AG04450 (cell line): ENCODE data around the gene NEGR1. TPM values are rescaled to one million over a fixed set of nuclear protein-coding genes. Genes with fewer than 3 reads are reported as not detected.

Source experiments
- CTCF ChIA-PET: fragments of 300-600, 350-600 bp; formaldehyde crosslinking; extraction: SDS; loops from one replicate; lab custom pipeline; 2022; ENCODE audit warnings: antibody characterized with exemption, inconsistent platforms; lab: Charles Lee
- POLR2A ChIA-PET: fragments of 350-600 bp; formaldehyde crosslinking; extraction: SDS; loops from one replicate; lab custom pipeline; 2021; ENCODE audit warnings: antibody characterized with exemption, inconsistent platforms; lab: Yijun Ruan, JAX
- DNase-seq: peaks from one replicate; pipeline ENCODE4 v3.0.0-alpha.2; 2011; ENCODE audit warnings: low read depth, low spot score
- H3K27ac ChIP-seq: one replicate; pipeline ENCODE4 v1.5.1; 2012; ENCODE audit warnings: low read depth, low read length, control low read depth
- H3K27me3 ChIP-seq: one replicate; pipeline ENCODE4 v1.6.0; 2012; ENCODE audit warnings: low read length; ENCODE audit not compliant: control insufficient read depth, insufficient read depth
- H3K4me3 ChIP-seq: 2 replicates; pipeline ENCODE4 v1.5.1; 2011; ENCODE audit warnings: mild to moderate bottlenecking, low read depth, low read length, control low read depth
- H3K9me3 ChIP-seq: 2 replicates; pipeline ENCODE4 v1.5.1; 2012; ENCODE audit warnings: low read length; ENCODE audit not compliant: control insufficient read depth, insufficient read depth
- CTCF ChIP-seq: IDR thresholded peaks from 2 replicates; pipeline ENCODE4 v1.5.1; 2011; ENCODE audit warnings: low read depth, low read length, control low read depth, inconsistent platforms
- polyA plus RNA-seq: library from polyadenylated mRNA; depleted of rRNA; stranded (reverse); fragments of >200 nt; gene quantifications from 2 replicates; pipeline ENCODE4 v1.2.3, GENCODE V29; 2011

Gene NEGR1
- polyA plus RNA-seq, 1 experiment, result 11.3 TPM

GRCh38 chr1:72288886-72289285 is 6.5 kb upstream of the NEGR1 start:
- H3K27me3 ChIP-seq, result no peaks in the 10 kb centered on the region
- no peak overlapping the region for H3K4me3 ChIP-seq
- CTCF ChIA-PET, result no interaction called here
- POLR2A ChIA-PET, result no interaction called here
- no peak for DNase-seq
- TF ChIP-seq CTCF, result no peak
- H3K27ac ChIP-seq, result no peak overlapping the region
- H3K9me3 ChIP-seq, result no peaks in the 10 kb centered on the region

DNA sequence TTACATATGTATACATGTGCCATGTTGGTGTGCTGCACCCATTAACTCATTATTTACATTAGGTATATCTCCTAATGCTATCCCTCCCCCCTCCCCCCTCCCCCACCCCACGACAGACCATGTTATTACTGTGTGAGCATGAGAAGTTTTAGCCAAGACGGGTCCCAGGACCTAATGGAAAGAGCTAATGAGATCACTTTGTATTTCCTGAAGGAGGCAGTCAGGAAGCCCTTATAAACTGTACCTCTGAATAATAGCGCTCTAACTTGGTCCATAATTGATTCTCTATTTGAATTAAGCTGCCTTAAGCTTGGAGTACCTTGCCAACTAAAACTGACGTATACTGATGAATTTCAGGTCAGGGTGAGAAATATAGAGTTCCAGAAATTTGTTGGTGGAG is 4.1 kb upstream of the NEGR1 start:
- TF ChIP-seq CTCF, result no peak
- CTCF ChIA-PET, result interaction anchor here (0.6 to 1.4 kb wide), 3 partner anchors 68 to 336 kb away, joined by 3 read pairs; no protein-coding TSS in a partner anchor
- DNase-seq, result no peak
- no peaks in the 10 kb centered on the region; the same call in 1 of the 2 replicates for H3K9me3 ChIP-seq
- no peak overlapping the region for H3K27ac ChIP-seq
- H3K4me3 ChIP-seq, result no peak overlapping the region
- POLR2A ChIA-PET, result no interaction called here
- H3K27me3 ChIP-seq, result no peaks in the 10 kb centered on the region

DNA sequence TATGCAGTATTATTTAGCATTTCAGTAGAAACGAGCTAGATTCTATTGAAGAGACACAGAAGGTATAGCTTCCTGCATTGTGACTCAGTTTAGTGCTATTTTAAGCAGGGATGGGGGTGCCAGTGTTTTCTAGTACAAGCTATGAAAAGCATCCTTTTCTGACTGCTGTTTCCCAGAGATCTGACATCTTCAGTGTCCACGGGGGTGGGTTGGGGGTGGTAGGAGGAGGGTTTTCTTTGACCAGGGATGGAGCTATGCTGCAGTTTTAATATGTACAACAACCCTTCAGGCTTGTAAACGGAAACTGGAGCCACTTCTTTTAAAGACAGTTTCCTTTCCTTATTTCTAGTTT is 2.7 kb upstream of the NEGR1 start:
- Histone ChIP-seq H3K9me3 (no peaks in the 10 kb centered on the region; the same call in 1 of the 2 replicates), H3K27me3 (no peaks in the 10 kb centered on the region), H3K27ac (peak overlapping the region; percentile 98), H3K4me3 (peak overlapping the region; percentile 82)
- no peak for TF ChIP-seq CTCF
- POLR2A ChIA-PET, result interaction anchor here (0.5 to 0.9 kb wide), 5 partner anchors 11 to 350 kb away, joined by 3 to 4 read pairs (median 3); no protein-coding TSS in a partner anchor
- CTCF ChIA-PET, result interaction anchor here (0.6 to 2.5 kb wide), 8 partner anchors 9 to 1051 kb away, joined by 3 to 9 read pairs (median 4); no protein-coding TSS in a partner anchor
- no peak for DNase-seq

- Histone ChIP-seq H3K9me3 (no peaks in the 10 kb centered on the region; the same call in 1 of the 2 replicates), H3K27me3 (no peaks in the 10 kb centered on the region), H3K4me3 (peak overlapping the region; percentile 82), H3K27ac (peak overlapping the region; percentile 98)
- peak; percentile 80 for DNase-seq
- ChIA-PET POLR2A (interaction anchor here (0.5 to 0.9 kb wide), 5 partner anchors 11 to 350 kb away, joined by 3 to 4 read pairs (median 3); no protein-coding TSS in a partner anchor), CTCF (interaction anchor here (0.6 to 2.5 kb wide), 9 partner anchors 10 to 1051 kb away, joined by 3 to 9 read pairs (median 4); no protein-coding TSS in a partner anchor)
- peak; percentile 26 for TF ChIP-seq CTCF
Measured at GRCh38 chr1:72284348-72285073, 2.2 kb upstream of the NEGR1 start.

DNA sequence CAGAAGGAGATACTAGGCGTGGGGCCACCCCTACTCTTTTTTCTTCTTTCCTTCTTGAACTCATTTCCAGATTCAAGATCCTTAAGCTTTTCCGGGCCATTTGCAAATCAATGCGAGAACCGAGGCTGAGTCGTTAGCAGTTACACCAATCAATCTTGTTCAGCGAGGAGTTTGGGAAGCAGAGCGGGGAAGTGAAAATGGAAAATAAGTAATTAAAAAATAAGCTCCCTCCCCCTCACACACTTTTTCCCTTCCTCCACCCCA is 1.7 kb upstream of the NEGR1 start:
- CTCF ChIA-PET, result interaction anchor here (0.7 to 2.5 kb wide), 3 partner anchors 98 to 318 kb away, joined by 3 to 9 read pairs (median 4); no protein-coding TSS in a partner anchor
- no peak for TF ChIP-seq CTCF
- H3K27ac ChIP-seq, result peak overlapping the region; percentile 98
- no peaks in the 10 kb centered on the region for H3K27me3 ChIP-seq
- peak overlapping the region; percentile 82 for H3K4me3 ChIP-seq
- POLR2A ChIA-PET, result interaction anchor here (0.7 kb wide), 1 partner anchor 276 kb away, joined by 3 read pairs; no protein-coding TSS in a partner anchor
- DNase-seq, result no peak
- no peaks in the 10 kb centered on the region; the same call in 1 of the 2 replicates for H3K9me3 ChIP-seq
